ENCODE results near the gene PAXX. TPM values are rescaled to one million over a fixed set of nuclear protein-coding genes. Genes with fewer than 3 reads are reported as not detected.

Gene PAXX
- total RNA-seq, 4 donors from 2014 or later, result 65.7 to 142 (median 68.9) TPM

DNA sequence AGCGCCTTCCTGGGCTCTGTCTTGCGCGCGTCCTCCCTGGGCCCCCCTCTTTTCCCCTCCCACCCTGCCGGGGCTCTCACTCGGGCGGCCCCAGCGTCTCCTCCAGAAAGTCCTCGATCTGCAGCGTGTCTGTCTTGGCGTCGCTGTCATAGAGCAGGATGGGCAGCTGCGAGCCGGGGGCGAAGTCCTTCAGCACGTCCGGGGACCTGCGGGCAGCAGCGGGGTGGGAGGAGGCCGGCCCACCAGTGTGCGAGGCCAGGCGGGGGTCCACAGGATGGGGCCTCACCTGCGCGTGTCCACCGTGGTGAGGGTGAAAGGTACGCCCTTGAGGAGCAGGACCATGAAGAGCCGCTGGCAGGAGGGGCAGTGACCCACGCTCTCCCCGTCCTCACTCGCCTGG is 3.1 kb downstream of the PAXX start:
- 31 to 43% methylated on average over 5 to 29 of the region's 30 CpGs for WGBS, 2 donors
- no peaks in the 10 kb centered on the region for H3K27me3 ChIP-seq
- H3K4me1 ChIP-seq, result peaks cover 0 to 72% (median 58%) of the 10 kb centered on the region in 4 donors
- DNase-seq (ENCODE audit: low spot score in 2 of 2), result no peak
- peak overlapping the region in 3 of 4 donors; percentile 1 to 38 (median 17) for H3K4me3 ChIP-seq
- H3K9me3 ChIP-seq, result no peaks in the 10 kb centered on the region
- no peak for TF ChIP-seq POLR2A (IDR thresholded peaks at IDR 0.05)
- no peak for TF ChIP-seq CTCF (IDR thresholded peaks at IDR 0.05)
- TF ChIP-seq EP300 (IDR thresholded peaks at IDR 0.05), result no peak
- peak overlapping the region; percentile 52 to 89 (median 70) for H3K27ac ChIP-seq
- peaks cover 0 to 15% (median 0%) of the 10 kb centered on the region in 3 donors for H3K36me3 ChIP-seq

- Histone ChIP-seq H3K9me3 (no peaks in the 10 kb centered on the region), H3K4me3 (peak overlapping the region in 2 of 4 donors; percentile 26 to 38), H3K27ac (peak overlapping the region; percentile 52 to 89 (median 70)), H3K36me3 (peaks cover 0 to 15% (median 0%) of the 10 kb centered on the region in 3 donors), H3K4me1 (peaks cover 0 to 76% (median 61%) of the 10 kb centered on the region in 4 donors), H3K27me3 (no peaks in the 10 kb centered on the region)
- WGBS, 2 donors, result 11 to 40% methylated on average over 1 to 10 of the region's 12 CpGs
- DNase-seq (ENCODE audit: low spot score in 2 of 2), result no peak
- TF ChIP-seq EP300 (IDR thresholded peaks at IDR 0.05) (peak in 1 of 2 donors; percentile 21), POLR2A (IDR thresholded peaks at IDR 0.05) (no peak)
Observed at GRCh38 chr9:136995772-136996311, 3.6 kb downstream of the PAXX start.

DNA sequence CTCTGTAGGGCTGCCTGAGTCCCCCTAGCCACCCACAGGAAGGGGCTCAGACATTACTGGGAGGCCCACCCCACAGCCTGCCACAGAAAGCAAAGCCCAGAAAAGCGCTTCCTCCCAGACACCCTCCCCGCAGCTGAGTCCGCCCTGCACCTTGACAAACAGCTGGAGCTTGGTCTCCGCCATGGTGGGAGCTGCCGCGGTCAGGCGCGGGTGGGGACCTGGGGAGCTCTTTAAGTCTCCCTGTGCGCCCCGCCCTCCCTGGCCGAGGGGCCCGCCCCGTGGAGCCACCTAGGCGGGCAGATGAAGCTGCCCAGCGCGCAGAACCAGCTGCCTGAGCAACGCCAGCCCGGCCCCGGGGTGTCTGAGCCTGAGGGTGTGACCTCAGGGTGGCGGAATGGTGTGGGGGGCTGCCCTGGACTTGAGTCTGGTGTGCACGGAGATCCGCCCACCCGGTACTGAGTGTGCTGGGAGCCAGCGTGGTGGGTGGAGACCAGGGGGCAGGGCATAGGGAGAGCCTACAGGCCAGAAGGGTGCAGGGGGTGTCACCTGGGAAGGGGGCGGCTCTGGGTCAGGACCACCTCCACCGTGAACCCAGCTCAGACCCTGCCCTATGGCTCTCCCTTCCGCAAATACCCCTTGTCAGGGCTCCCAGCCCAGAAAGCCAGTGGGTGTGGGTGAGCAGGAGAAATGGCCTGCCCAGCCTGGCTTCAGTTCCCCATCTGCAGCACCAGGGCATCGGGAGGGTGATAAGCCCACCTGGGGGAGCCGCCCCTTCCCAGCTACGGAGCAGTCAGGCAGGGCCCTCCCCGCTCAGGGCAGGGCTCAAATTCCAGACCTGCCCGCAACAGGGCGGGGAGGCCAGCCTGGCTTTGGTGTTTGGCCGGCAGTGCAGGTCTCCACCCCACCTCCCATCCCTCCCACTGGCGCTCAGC is 4.4 kb downstream of the PAXX start, which contains the start of gene CLIC3:
CLIC3 (minus strand) TSS at position 208 of the 932 bp plus-strand sequence; CDS start at position 183, 25 bp downstream.
- H3K27me3 ChIP-seq, result no peaks in the 10 kb centered on the region
- no peak for TF ChIP-seq EP300 (IDR thresholded peaks at IDR 0.05)
- no peak for TF ChIP-seq CTCF (IDR thresholded peaks at IDR 0.05)
- no peak for TF ChIP-seq POLR2A (IDR thresholded peaks at IDR 0.05)
- peaks cover 0 to 75% (median 61%) of the 10 kb centered on the region in 4 donors for H3K4me1 ChIP-seq
- no peaks in the 10 kb centered on the region for H3K9me3 ChIP-seq
- H3K27ac ChIP-seq, result peak within 1 kb of the TSS; percentile 52 to 89 (median 70)
- WGBS, 2 donors, result 21 to 34% methylated on average over 23 to 29 of the region's 35 CpGs
- DNase-seq (ENCODE audit: low spot score in 2 of 2), result no peak
- H3K36me3 ChIP-seq, result peaks cover 0 to 15% (median 0%) of the 10 kb centered on the region in 3 donors
- peak within 1 kb of the TSS; percentile 1 to 38 (median 26) for H3K4me3 ChIP-seq

- TF ChIP-seq EP300 (IDR thresholded peaks at IDR 0.05) (no peak), POLR2A (IDR thresholded peaks at IDR 0.05) (no peak), CTCF (IDR thresholded peaks at IDR 0.05) (no peak)
- no peaks in the 10 kb centered on the region for H3K27me3 ChIP-seq
Observed at GRCh38 chr9:136997371-136997770, 5.1 kb downstream of the PAXX start.

GRCh38 chr9:136997830-136998234 is 5.6 kb downstream of the PAXX start:
- H3K36me3 ChIP-seq, result peaks cover 0 to 15% (median 0%) of the 10 kb centered on the region in 3 donors
- H3K27ac ChIP-seq, result peak overlapping the region in 3 of 4 donors; percentile 63 to 89 (median 76)
- WGBS, 2 donors, result 45 to 55% methylated on average over 18 of the region's 18 CpGs
- peaks cover 0 to 68% (median 58%) of the 10 kb centered on the region in 4 donors for H3K4me1 ChIP-seq
- H3K4me3 ChIP-seq, result no peak overlapping the region
- no peaks in the 10 kb centered on the region for H3K27me3 ChIP-seq
- no peak for TF ChIP-seq CTCF (IDR thresholded peaks at IDR 0.05)
- no peak for TF ChIP-seq POLR2A (IDR thresholded peaks at IDR 0.05)
- TF ChIP-seq EP300 (IDR thresholded peaks at IDR 0.05), result no peak
- H3K9me3 ChIP-seq, result no peaks in the 10 kb centered on the region
- no peak for DNase-seq (ENCODE audit: low spot score in 2 of 2)

More at GRCh38 chr9:136997371-136997770, 5.1 kb downstream of the PAXX start:
- Histone ChIP-seq H3K27ac (peak overlapping the region in 3 of 4 donors; percentile 63 to 89 (median 76)), H3K9me3 (no peaks in the 10 kb centered on the region), H3K4me1 (peaks cover 0 to 71% (median 61%) of the 10 kb centered on the region in 4 donors), H3K4me3 (no peak overlapping the region), H3K36me3 (peaks cover 0 to 15% (median 0%) of the 10 kb centered on the region in 3 donors)
- WGBS, 2 donors, result 83 to 84% methylated on average over 7 to 8 of the region's 10 CpGs
- no peak for DNase-seq (ENCODE audit: low spot score in 2 of 2)

Data from tibial nerve (tissue), 4 donors.